ENCODE measurements around the gene KRTAP12-3.

GRCh38 chr21:44670642-44671432, 13.1 kb downstream of the KRTAP12-3 start:
- TF ChIP-seq CTCF (IDR thresholded peaks at IDR 0.05): no peak
- TF ChIP-seq POLR2A (IDR thresholded peaks at IDR 0.05): no peak
